Measurements from ENCODE around the gene CERS4.
"Not testable (repeated sequence)": the region's sequence is repeated elsewhere in the genome, so short reads cannot be mapped to it uniquely, and the experiment has no call there.

The CERS4 gene

DNA sequence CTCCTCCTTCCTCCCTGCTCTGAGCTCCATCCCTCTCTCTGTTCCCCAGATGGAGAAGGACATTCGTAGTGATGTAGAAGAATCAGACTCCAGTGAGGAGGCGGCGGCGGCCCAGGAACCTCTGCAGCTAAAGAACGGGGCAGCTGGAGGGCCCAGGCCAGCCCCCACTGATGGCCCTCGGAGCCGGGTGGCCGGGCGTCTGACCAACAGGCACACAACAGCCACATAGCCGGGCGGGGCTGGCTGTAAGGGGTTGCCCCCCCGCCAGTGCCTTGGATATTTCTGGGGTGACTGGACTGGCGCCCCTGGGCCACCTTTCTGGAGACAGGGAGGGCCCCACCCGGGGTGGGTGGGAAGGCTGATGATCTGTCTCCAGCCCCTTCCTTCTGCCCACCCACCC lies 52.7 kb downstream of the CERS4 start:
- no peak for TF ChIP-seq ZFX (IDR thresholded peaks at IDR 0.05; ENCODE audit: borderline replicate concordance)
- TF ChIP-seq, protein P1, sequence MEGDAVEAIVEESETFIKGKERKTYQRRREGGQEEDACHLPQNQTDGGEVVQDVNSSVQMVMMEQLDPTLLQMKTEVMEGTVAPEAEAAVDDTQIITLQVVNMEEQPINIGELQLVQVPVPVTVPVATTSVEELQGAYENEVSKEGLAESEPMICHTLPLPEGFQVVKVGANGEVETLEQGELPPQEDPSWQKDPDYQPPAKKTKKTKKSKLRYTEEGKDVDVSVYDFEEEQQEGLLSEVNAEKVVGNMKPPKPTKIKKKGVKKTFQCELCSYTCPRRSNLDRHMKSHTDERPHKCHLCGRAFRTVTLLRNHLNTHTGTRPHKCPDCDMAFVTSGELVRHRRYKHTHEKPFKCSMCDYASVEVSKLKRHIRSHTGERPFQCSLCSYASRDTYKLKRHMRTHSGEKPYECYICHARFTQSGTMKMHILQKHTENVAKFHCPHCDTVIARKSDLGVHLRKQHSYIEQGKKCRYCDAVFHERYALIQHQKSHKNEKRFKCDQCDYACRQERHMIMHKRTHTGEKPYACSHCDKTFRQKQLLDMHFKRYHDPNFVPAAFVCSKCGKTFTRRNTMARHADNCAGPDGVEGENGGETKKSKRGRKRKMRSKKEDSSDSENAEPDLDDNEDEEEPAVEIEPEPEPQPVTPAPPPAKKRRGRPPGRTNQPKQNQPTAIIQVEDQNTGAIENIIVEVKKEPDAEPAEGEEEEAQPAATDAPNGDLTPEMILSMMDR (IDR thresholded peaks at IDR 0.05): no peak
- no peak overlapping the region for H3K27ac ChIP-seq

DNA sequence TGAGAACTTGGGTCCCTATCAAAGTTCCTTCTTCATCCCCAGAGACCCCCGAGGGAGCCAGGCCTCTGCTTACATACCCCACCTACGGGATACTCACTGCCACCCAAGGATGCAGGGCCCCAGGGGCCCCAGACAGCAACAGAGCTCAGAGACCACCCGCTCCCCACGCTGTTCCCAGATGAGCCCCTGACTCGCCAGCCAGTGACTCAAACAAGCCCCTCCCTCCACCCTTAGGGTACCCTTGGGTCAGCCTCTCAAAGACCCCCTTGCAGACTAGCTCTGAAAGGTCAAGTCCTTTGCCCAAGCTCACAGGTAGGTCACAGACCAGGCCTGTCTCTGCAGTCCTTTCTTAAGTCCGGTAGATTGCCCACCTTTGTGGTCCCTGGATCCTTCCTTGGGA lies 53.3 kb downstream of the CERS4 start:
- no peak overlapping the region for H3K27ac ChIP-seq
- TF ChIP-seq, protein P1 (IDR thresholded peaks at IDR 0.05): no peak
- no peak for TF ChIP-seq ZFX (IDR thresholded peaks at IDR 0.05; ENCODE audit: borderline replicate concordance)

DNA sequence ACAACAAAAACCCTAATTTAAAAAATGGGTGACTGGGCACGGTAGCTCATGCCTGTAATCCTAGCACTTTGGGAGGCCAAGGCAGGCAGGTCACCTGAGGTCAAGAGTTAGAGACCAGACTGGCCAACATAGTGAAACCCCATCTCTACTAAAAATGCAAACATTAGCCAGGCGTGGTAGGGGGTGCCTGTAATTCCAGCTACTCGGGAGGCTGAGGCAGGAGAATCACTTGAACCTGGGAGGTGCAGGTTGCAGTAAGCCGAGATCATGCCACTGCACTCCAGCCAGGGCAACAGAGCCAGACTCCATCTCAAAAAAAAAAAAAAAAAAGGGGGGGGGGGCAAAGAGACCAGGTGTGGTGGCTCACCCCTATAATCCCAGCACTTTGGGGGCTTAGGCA lies 55.1 kb downstream of the CERS4 start:
- not testable (repeated sequence) for H3K27ac ChIP-seq

DNA sequence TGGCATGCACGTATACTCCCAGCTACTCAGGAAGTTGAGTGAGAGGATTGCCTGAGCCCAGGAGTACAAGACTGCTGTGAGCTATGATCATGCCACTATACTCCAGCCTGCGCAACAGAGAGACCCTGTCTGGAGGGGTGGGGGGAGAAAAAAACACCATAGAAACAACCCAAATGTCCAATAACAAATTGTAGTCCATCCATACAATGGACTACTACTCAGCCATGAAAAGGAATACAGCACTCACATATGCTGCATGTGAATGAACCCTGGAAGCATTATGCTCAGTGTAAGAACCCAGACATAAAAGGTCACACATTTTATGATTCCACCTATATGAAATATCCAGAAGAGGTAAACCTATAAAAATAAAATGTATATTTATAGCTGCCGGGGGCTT lies 56.7 kb downstream of the CERS4 start:
- H3K27ac ChIP-seq: no peak overlapping the region
- TF ChIP-seq ZFX (IDR thresholded peaks at IDR 0.05; ENCODE audit: borderline replicate concordance): no peak
- TF ChIP-seq, protein P1 (IDR thresholded peaks at IDR 0.05): no peak

DNA sequence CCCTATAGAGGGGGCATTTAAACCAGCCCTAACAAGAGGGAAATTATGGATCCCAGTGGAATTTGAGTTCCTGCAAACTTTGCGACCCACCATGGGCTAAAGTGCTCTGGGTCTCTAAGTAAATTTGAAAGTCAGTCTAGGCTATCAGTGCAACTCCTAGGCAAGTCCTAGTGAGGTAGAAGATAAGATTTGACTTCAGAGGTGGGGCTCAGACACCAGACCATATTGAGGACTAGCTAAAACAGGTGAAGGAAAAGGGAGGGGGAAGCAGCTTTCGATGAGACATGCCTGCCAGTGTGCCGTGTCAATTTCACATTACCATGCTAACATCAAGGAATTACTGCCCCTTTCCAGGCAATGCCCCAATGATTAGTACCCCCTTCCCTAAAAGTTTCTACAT lies 60.6 kb downstream of the CERS4 start:
- H3K27ac ChIP-seq: no peak overlapping the region

DNA sequence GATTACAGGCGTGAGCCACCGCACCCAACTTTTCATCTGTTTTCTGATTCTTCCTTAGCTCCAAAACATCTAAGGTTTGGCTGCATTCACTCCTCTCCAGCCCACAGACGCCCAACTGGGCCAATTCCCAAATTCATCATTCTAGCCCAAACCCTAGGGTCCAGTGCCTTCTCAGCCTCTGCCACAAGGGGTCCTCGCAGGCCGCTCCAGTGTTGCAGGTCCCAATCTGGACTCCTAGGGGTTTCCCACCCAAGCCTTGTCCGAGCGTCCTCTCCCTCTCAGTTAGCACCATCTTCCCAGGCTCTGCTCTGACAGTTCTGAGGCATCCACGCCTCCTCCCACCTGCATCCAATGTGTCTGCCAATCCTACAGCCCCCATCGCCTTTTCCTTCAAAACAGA lies 67.3 kb downstream of the CERS4 start:
- not testable (repeated sequence) for H3K27ac ChIP-seq

More for the DNA sequence above, 60.6 kb downstream of the CERS4 start:
- no peak for TF ChIP-seq ZFX (IDR thresholded peaks at IDR 0.05; ENCODE audit: borderline replicate concordance)
- TF ChIP-seq, protein P1 (IDR thresholded peaks at IDR 0.05): no peak

DNA sequence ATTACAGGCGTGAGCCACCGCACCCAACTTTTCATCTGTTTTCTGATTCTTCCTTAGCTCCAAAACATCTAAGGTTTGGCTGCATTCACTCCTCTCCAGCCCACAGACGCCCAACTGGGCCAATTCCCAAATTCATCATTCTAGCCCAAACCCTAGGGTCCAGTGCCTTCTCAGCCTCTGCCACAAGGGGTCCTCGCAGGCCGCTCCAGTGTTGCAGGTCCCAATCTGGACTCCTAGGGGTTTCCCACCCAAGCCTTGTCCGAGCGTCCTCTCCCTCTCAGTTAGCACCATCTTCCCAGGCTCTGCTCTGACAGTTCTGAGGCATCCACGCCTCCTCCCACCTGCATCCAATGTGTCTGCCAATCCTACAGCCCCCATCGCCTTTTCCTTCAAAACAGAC lies 82.2 kb downstream of the CERS4 start:
- H3K27ac ChIP-seq: not testable (repeated sequence)

DNA sequence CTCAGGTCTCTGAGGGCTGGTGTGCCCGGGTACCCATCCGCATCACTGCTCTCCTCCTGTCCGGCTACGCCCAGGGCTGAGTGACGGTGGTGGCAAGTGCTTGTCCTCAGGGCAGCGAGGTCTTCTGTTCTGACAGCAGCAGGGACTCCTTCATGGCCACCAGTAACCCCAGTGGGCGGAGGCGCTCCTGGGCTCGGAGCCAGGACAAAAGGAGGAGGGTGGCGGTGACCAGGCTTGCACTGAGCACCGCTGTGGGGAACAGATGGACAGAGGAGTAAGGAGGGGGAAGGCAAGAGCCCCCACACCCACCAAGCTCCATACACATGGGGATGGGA lies 93.2 kb downstream of the CERS4 start:
- no peak overlapping the region for H3K27ac ChIP-seq
- no peak for TF ChIP-seq ZFX (IDR thresholded peaks at IDR 0.05; ENCODE audit: borderline replicate concordance)
- TF ChIP-seq, protein P1 (IDR thresholded peaks at IDR 0.05): no peak

DNA sequence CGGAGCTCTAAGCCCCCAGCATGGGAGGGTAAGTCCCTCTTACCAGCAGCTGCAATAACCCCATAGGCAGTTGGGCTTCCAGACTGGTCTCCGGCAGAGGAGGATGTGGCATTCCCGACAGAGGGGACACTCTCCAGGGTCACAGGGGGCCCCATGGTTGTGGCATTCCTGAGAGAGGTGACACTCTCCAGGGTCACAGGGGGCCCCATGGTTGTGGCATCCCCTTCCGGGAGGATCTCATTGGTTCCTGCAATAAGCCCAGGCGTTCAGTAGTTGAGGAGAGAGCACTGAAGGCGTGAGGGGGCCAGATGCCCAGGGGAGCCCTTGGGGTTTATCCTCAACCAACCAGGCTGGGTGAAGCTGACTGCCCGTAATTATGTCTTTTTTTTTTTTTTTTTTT lies 93.6 kb downstream of the CERS4 start:
- H3K27ac ChIP-seq: no peak overlapping the region
- no peak for TF ChIP-seq ZFX (IDR thresholded peaks at IDR 0.05; ENCODE audit: borderline replicate concordance)
- TF ChIP-seq, protein P1 (IDR thresholded peaks at IDR 0.05): no peak
